Sigmoid colon (tissue), 7 donors: Measurements from ENCODE around the gene HORMAD2. TPM values are rescaled to one million over a fixed set of nuclear protein-coding genes. Genes with fewer than 3 reads are reported as not detected.

Experiments
- DNase-seq: peaks from one replicate; pipeline ENCODE4 v3.0.0-alpha.2; 2019
- H3K27ac ChIP-seq, 4 donors: fragments of 200-600 bp; sonication (generic); one replicate each; pipeline ENCODE4 v1.5.1; 2016 to 2019; ENCODE audit warnings: mild to moderate bottlenecking in 1 of 4
- H3K27me3 ChIP-seq, 3 donors: fragments of 200-600 bp; sonication (generic); one replicate each; pipeline ENCODE4 v1.5.1; 2019; ENCODE audit warnings: mild to moderate bottlenecking in 1 of 3
- H3K36me3 ChIP-seq, 4 donors: fragments of 200-600 bp; sonication (generic); one replicate each; pipeline ENCODE4 v1.5.1; 2016 to 2019
- H3K4me1 ChIP-seq, 4 donors: fragments of 200-600 bp; sonication (generic); one replicate each; pipeline ENCODE4 v1.5.1; 2017 to 2019
- H3K4me3 ChIP-seq, 4 donors: fragments of 200-600 bp; sonication (generic); one replicate each; pipeline ENCODE4 v1.5.1; 2017 to 2019; ENCODE audit warnings: mild to moderate bottlenecking in 2 of 4, moderate library complexity in 1 of 4
- H3K9me3 ChIP-seq, 4 donors: fragments of 200-600 bp in 3 of 4; sonication (generic) in 3 of 4; one replicate each; pipeline versions ENCODE4 v1.5.1 to v1.6.1; 2013 to 2019
- CTCF ChIP-seq, 4 experiments: fragments of 450-650 bp in 3 of 4; fragments of 200-600 bp in 1 of 4; IDR thresholded peaks; one replicate each; pipeline ENCODE4 v1.5.1; 2016 to 2019; ENCODE audit warnings: antibody characterized with exemption in 4 of 4, mild to moderate bottlenecking in 3 of 4, moderate library complexity in 2 of 4
- EP300 ChIP-seq, 4 donors: sonication (generic); formaldehyde crosslinking; IDR thresholded peaks; one replicate each; pipeline ENCODE4 v1.6.1; 2017; ENCODE audit warnings: antibody characterized with exemption in 4 of 4
- POLR2A ChIP-seq, 2 donors: fragments of 450-650 bp; IDR thresholded peaks; one replicate each; pipeline ENCODE4 v1.6.1; 2016; ENCODE audit warnings: antibody characterized with exemption in 2 of 2, mild to moderate bottlenecking in 2 of 2, moderate library complexity in 2 of 2
- POLR2AphosphoS5 ChIP-seq, 4 donors: sonication (generic); formaldehyde crosslinking; IDR thresholded peaks; one replicate each; pipeline ENCODE4 v1.6.1; 2017; ENCODE audit warnings: antibody characterized with exemption in 4 of 4
- WGBS, 2 donors: extraction: QIAGEN DNeasy Blood & Tissue Kit; methylation state at CpG; one replicate each; pipeline ENCODE4 v1.1.7; 2013; 5-methylcytosine and 5-hydroxymethylcytosine counted together
- intact Hi-C: fragments of 100-400 bp; cut with DNase I; formaldehyde crosslinking; loops from one replicate; pipeline ENCODE4 v1.15.1; 2023
- polyA plus RNA-seq, 3 donors: library from polyadenylated mRNA; stranded (reverse); fragments of 200-250 nt; gene quantifications; one replicate each; pipeline ENCODE4 v1.2.3, GENCODE V29; 2013
- total RNA-seq, 4 donors: library from RNA; depleted of rRNA; stranded (reverse); fragments of >200 nt; gene quantifications; one replicate each; pipeline ENCODE4 v1.1.0, GENCODE V29; 2016
- donor health status: healthy with polysubstance abuse.
- donor health status: Bipolar disorder and iron deficiency.
- donor health status: healthy.

The HORMAD2 gene
- total and polyA plus RNA-seq, 7 donors, result not detected

DNA sequence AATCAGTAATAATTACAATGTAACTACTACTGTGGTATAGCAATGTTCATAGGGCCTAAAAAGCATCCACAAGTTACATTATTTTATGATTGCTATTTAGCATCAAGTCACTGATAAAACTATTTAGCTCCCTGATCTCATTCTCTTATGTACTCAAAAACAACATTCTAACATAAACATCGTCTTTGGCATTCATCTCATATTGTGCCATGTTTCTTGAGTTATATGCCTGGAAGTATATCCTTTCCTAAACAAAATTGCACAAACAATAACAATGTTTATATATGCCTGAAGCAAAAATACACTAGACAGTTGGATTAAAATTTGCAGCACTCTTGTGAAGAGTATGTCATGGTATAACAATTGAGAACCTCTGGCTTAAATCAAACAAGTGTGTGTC lies 34.1 kb downstream of the HORMAD2 start:
- Histone ChIP-seq H3K4me3 (no peak overlapping the region), H3K27ac (no peak overlapping the region), H3K4me1 (no peaks in the 10 kb centered on the region), H3K9me3 (no peaks in the 10 kb centered on the region), H3K36me3 (no peaks in the 10 kb centered on the region), H3K27me3 (no peaks in the 10 kb centered on the region)
- TF ChIP-seq CTCF (IDR thresholded peaks at IDR 0.05), result no peak
- TF ChIP-seq EP300 (IDR thresholded peaks at IDR 0.05), result no peak
- no peak for TF ChIP-seq POLR2AphosphoS5 (IDR thresholded peaks at IDR 0.05)
- TF ChIP-seq POLR2A (IDR thresholded peaks at IDR 0.05), result no peak
- intact Hi-C loops, result no loop called here
- DNase-seq, result no peak
- 78 to 79% methylated on average over 1 of the region's 1 CpG for WGBS, 2 donors

DNA sequence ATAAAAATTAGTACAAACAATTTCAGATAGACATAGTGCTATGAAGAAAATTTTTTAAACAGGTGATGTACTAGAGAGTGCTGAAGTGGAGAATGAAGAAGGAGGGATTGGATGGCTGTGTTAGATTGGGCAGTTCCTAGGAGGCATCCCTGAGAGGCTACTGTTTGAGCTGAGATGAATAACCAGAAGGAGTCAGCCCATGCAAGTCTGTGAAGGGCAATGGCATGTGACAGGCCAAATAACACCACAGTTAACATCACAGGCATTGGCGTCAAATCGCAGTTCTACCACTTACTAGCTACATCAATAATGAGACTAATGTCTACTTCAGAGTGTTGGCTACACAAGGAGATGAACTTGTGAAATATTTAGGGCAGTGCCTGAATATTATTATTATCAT lies 35.4 kb downstream of the HORMAD2 start:
- WGBS, 2 donors, result 93 to 99% methylated on average over 2 of the region's 2 CpGs

DNA sequence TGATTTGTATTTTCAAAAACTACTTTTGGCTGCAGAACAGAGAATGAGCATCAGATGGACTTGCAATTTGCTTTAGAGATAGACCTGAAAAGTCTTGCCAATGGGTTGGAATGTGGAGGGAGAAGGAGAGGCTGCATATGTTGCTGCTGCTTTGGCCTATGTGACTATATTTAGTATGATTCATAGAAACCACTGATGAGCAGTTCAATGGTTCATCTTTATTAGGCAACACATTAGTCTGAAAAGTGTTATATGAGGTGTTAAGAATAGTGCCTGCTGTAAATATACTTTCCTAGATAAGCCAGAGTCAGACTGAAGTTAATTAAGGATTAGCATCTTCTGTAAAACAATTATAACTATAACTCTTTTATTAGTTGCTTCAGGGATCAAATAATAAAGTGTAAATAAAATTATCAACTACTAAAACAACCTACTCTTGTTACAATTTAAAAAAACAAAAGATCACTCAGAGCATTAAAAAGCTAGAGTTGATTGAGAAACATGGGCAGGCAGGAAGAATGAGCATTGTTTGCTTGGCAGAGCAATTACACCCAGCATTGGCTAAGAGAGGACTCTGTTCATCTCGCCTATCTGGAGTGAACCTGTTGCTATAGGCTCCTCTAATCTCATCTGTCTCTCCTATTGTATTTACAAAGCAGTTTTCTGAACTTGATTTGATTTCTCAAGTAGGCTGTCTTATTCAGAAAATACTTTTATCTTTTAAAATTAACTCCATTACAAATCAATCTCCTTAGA lies 36.3 kb downstream of the HORMAD2 start:
- TF ChIP-seq POLR2AphosphoS5 (IDR thresholded peaks at IDR 0.05) (no peak), POLR2A (IDR thresholded peaks at IDR 0.05) (no peak), CTCF (IDR thresholded peaks at IDR 0.05) (no peak), EP300 (IDR thresholded peaks at IDR 0.05) (no peak)
- intact Hi-C loops, result no loop called here
- Histone ChIP-seq H3K4me1 (no peaks in the 10 kb centered on the region), H3K4me3 (no peak overlapping the region), H3K36me3 (no peaks in the 10 kb centered on the region), H3K27me3 (no peaks in the 10 kb centered on the region), H3K27ac (no peak overlapping the region), H3K9me3 (no peaks in the 10 kb centered on the region)
- 26 to 68% methylated on average over 1 of the region's 1 CpG for WGBS, 2 donors
- DNase-seq, result no peak

More for the DNA sequence above, 35.4 kb downstream of the HORMAD2 start:
- TF ChIP-seq EP300 (IDR thresholded peaks at IDR 0.05), result no peak
- TF ChIP-seq POLR2A (IDR thresholded peaks at IDR 0.05), result no peak
- no peak for TF ChIP-seq POLR2AphosphoS5 (IDR thresholded peaks at IDR 0.05)
- no peak for TF ChIP-seq CTCF (IDR thresholded peaks at IDR 0.05)
- Histone ChIP-seq H3K9me3 (no peaks in the 10 kb centered on the region), H3K27ac (no peak overlapping the region), H3K36me3 (no peaks in the 10 kb centered on the region), H3K4me3 (no peak overlapping the region), H3K4me1 (no peaks in the 10 kb centered on the region), H3K27me3 (no peaks in the 10 kb centered on the region)
- intact Hi-C loops, result no loop called here
- DNase-seq, result no peak

GRCh38 chr22:30117256-30117655 lies 37.0 kb downstream of the HORMAD2 start:
- no peaks in the 10 kb centered on the region for H3K9me3 ChIP-seq
- DNase-seq, result no peak
- WGBS, 2 donors, result 94 to 99% methylated on average over 3 of the region's 3 CpGs
- H3K27me3 ChIP-seq, result no peaks in the 10 kb centered on the region
- no peaks in the 10 kb centered on the region for H3K4me1 ChIP-seq
- intact Hi-C loops, result no loop called here
- no peak overlapping the region for H3K4me3 ChIP-seq
- H3K36me3 ChIP-seq, result no peaks in the 10 kb centered on the region
- TF ChIP-seq CTCF (IDR thresholded peaks at IDR 0.05) (no peak), POLR2A (IDR thresholded peaks at IDR 0.05) (no peak), POLR2AphosphoS5 (IDR thresholded peaks at IDR 0.05) (no peak), EP300 (IDR thresholded peaks at IDR 0.05) (no peak)
- H3K27ac ChIP-seq, result no peak overlapping the region

DNA sequence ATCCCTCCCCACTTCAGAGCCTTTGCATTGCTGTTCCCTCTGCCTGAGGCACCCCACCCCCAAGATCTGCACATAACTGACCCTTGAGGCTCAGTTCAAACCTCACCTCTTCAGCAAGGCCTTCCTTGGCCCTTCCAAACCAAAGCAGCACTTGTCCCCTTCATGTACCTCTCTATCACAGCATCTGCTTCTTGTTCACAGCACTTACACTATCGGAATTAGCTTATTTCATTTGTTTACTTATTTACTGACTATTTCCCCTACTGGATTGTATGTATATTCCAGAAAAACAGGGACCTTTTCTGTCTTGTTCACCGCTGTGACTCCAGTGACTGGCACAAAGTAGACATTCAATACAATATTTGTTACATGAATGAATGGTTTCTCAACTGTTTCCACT lies 38.0 kb downstream of the HORMAD2 start:
- TF ChIP-seq CTCF (IDR thresholded peaks at IDR 0.05) (no peak), EP300 (IDR thresholded peaks at IDR 0.05) (no peak), POLR2AphosphoS5 (IDR thresholded peaks at IDR 0.05) (no peak)
- no peak for DNase-seq
- intact Hi-C loops, result no loop called here
- Histone ChIP-seq H3K27ac (no peak overlapping the region), H3K9me3 (no peaks in the 10 kb centered on the region), H3K4me1 (no peaks in the 10 kb centered on the region), H3K27me3 (peaks cover 0 to 4% (median 0%) of the 10 kb centered on the region in 3 donors), H3K4me3 (no peak overlapping the region), H3K36me3 (no peaks in the 10 kb centered on the region)
- WGBS, 2 donors, result 93 to 94% methylated on average over 2 of the region's 2 CpGs
